ENCODE data around the gene MID2. TPM values are rescaled to one million over a fixed set of nuclear protein-coding genes. Genes with fewer than 3 reads are reported as not detected.

The MID2 gene
- total RNA-seq, 1 experiment from 2014 or later = 1.6 TPM

DNA sequence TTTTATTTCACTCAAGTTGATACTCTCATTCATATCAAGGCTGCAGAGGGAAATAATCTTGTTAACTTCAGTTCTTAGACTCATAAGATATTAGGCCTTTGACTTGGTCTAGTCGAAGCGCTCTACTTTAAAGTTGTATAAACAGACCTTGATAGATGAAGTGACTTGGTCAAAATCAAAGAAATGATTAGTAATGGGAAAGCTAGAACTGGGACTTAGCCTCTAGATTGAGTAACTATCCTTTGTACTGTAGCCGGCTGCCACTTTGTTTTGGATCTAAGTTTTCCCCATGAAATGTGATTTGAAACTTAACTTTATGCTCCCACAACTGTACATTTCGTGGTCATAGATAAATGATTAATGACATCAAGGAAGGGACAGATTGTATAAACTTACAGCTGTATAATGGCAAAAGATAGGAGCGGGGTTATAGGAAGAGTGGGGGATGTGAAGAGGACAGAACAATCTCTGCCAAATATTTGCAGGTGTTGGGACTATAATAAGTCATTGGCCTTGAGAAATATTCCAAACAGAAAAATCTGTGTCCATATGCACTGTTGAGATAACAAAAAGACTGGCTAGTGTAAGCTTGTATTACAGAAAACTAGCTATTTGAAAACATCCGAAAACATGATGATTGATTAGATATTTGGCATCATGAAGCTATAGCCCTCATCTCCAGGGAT lies 17.2 kb downstream of the MID2 start:
- Histone ChIP-seq H2BK5ac (ENCODE audit: insufficient read length, low read length) (no peak overlapping the region), H2BK15ac (ENCODE audit: low read depth, low read length) (no peak overlapping the region), H3K27me3 (ENCODE audit: insufficient read depth, low read length) (no peaks in the 10 kb centered on the region), H2BK20ac (ENCODE audit: low read depth, low read length, poor library complexity, severe bottlenecking) (no peak overlapping the region), H4K8ac (replicated peaks; ENCODE audit: insufficient read length, low read depth, low read length) (no peak overlapping the region), H3K14ac (ENCODE audit: insufficient read depth, low read length) (no peak overlapping the region), H3K79me1 (ENCODE audit: insufficient read depth, low read depth, low read length, poor library complexity, severe bottlenecking) (no peaks in the 10 kb centered on the region), H3K9ac (ENCODE audit: extremely low read depth, insufficient read length, low read length) (no peak overlapping the region), H3K27ac (ENCODE audit: insufficient read length, low read depth, low read length) (no peak overlapping the region), H3K23me2 (ENCODE audit: insufficient read length, low read depth, low read length, poor library complexity, severe bottlenecking) (no peaks in the 10 kb centered on the region), H4K91ac (ENCODE audit: insufficient read length, low read depth, low read length) (no peak overlapping the region), H3K79me2 (ENCODE audit: insufficient read depth, low read length) (no peaks in the 10 kb centered on the region), H4K5ac (ENCODE audit: insufficient read length, low read depth, low read length) (no peak overlapping the region), H3K23ac (ENCODE audit: insufficient read length, low read depth, low read length) (no peak overlapping the region), H2BK12ac (ENCODE audit: insufficient read length, low read depth, low read length) (no peak overlapping the region), H3T11ph (ENCODE audit: low read length) (no peak overlapping the region), H3K4me2 (ENCODE audit: insufficient read depth, insufficient read length, low read length) (no peak overlapping the region), H2BK120ac (ENCODE audit: low read depth, low read length, poor library complexity, severe bottlenecking) (no peak overlapping the region), H3K18ac (ENCODE audit: insufficient read length, low read depth, low read length) (no peak overlapping the region), H3K56ac (ENCODE audit: insufficient read length, low read depth, low read length) (no peak overlapping the region), H3K9me3 (ENCODE audit: control insufficient read depth, low read depth, low read length) (no peaks in the 10 kb centered on the region), H2AFZ (ENCODE audit: low read length) (no peak overlapping the region), H2AK5ac (ENCODE audit: insufficient read length, low read length) (no peak overlapping the region), H3K4me1 (ENCODE audit: insufficient read depth, low read length) (no peaks in the 10 kb centered on the region), H4K20me1 (ENCODE audit: control insufficient read depth, insufficient read depth, insufficient read length) (no peaks in the 10 kb centered on the region), H3K4ac (ENCODE audit: low read depth, low read length) (no peak overlapping the region)
- Mint-ChIP-seq H3K4me3 (no peak overlapping the region), H3K36me3 (ENCODE audit: insufficient read depth in 1 of 3, low read depth in 3 of 3) (0 out of 7 replicates have a peak, but pooled peaks cover 0 to 6% (median 0%) of the 10 kb centered on the region in 3 experiments), H3K27me3 (ENCODE audit: low read depth) (no peaks in the 10 kb centered on the region), H3K4me1 (no peaks in the 10 kb centered on the region), H3K27ac (no peak overlapping the region), H3K9me3 (peaks cover 0 to 9% of the 10 kb centered on the region in 2 experiments; a peak in 2 of 5 replicates)
- no CpG with 5 or more reads among the region's 6 CpGs for WGBS (ENCODE audit: extremely low coverage, insufficient read length, low lambda C conversion rate)
- TF ChIP-seq, protein P1, sequence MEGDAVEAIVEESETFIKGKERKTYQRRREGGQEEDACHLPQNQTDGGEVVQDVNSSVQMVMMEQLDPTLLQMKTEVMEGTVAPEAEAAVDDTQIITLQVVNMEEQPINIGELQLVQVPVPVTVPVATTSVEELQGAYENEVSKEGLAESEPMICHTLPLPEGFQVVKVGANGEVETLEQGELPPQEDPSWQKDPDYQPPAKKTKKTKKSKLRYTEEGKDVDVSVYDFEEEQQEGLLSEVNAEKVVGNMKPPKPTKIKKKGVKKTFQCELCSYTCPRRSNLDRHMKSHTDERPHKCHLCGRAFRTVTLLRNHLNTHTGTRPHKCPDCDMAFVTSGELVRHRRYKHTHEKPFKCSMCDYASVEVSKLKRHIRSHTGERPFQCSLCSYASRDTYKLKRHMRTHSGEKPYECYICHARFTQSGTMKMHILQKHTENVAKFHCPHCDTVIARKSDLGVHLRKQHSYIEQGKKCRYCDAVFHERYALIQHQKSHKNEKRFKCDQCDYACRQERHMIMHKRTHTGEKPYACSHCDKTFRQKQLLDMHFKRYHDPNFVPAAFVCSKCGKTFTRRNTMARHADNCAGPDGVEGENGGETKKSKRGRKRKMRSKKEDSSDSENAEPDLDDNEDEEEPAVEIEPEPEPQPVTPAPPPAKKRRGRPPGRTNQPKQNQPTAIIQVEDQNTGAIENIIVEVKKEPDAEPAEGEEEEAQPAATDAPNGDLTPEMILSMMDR (conservative IDR thresholded peaks at IDR 0.05) = no peak
- no peak for DNase-seq

All from H9 (cell line).